ENCODE measurements around the gene CRY2.

- TF ChIP-seq EZH2 (IDR thresholded peaks at IDR 0.05; ENCODE audit: borderline replicate concordance, control insufficient read depth, low read depth, low read length): no peak
- TF ChIP-seq CTCF (IDR thresholded peaks at IDR 0.05 in 2 of 3, conservative IDR thresholded peaks at IDR 0.05 in 1 of 3; ENCODE audit: control insufficient read depth in 2 of 3, extremely low read depth in 1 of 3, insufficient read depth in 1 of 3, low read depth in 3 of 3, low read length in 3 of 3): no peak
- TF ChIP-seq, protein P1, sequence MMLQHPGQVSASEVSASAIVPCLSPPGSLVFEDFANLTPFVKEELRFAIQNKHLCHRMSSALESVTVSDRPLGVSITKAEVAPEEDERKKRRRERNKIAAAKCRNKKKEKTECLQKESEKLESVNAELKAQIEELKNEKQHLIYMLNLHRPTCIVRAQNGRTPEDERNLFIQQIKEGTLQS (IDR thresholded peaks at IDR 0.05; ENCODE audit: borderline replicate concordance, extremely low read depth, low read depth, low read length): no peak
- no peak for TF ChIP-seq FOS (IDR thresholded peaks at IDR 0.05; ENCODE audit: borderline replicate concordance, extremely low read depth, insufficient read length)
- no peak for TF ChIP-seq STAT1 (conservative IDR thresholded peaks at IDR 0.05)
- no peak for TF ChIP-seq SP1 (IDR thresholded peaks at IDR 0.05; ENCODE audit: low read depth, low read length)
- no peak for TF ChIP-seq ELK1 (IDR thresholded peaks at IDR 0.05; ENCODE audit: low read depth, low read length)
- no peak for TF ChIP-seq POLR2AphosphoS5 (IDR thresholded peaks at IDR 0.05; ENCODE audit: low read length)
These were observed 40.1 kb upstream of the CRY2 start for GRCh38 chr11:45806937-45807791.

Measured in GM12878 (cell line).